Stimulated activated CD8-positive, alpha-beta memory T cell treated with anti-CD3 and anti-CD28 coated beads, Interleukin-12 subunit alpha, Interleukin-12 subunit beta, amount 100 ng/mL, for 4 hours (primary cell): ENCODE measurements around the gene HMCN2.

Experiments used
- DNase-seq: peaks from one replicate; pipeline ENCODE4 v3.0.0-alpha.2; 2020; ENCODE audit warnings: low read depth

HMCN2 gene

GRCh38 chr9:130265431-130266235, at the start of gene HMCN2:
Gene HMCN2 (plus strand): TSS chr9:130265760. CDS start chr9:130265879, 119 bp downstream.
- no peak for DNase-seq

- DNase-seq, result no peak
Observed at GRCh38 chr9:130217838-130218237, 47.7 kb upstream of the HMCN2 start.

GRCh38 chr9:130219661-130220096, 45.9 kb upstream of the HMCN2 start:
- DNase-seq, result no peak

GRCh38 chr9:130220352-130220751, 45.2 kb upstream of the HMCN2 start:
- no peak for DNase-seq

- DNase-seq, result no peak
Observed at GRCh38 chr9:130222833-130223232, 42.7 kb upstream of the HMCN2 start.

- DNase-seq, result no peak
Observed at GRCh38 chr9:130225071-130225470, 40.5 kb upstream of the HMCN2 start.

GRCh38 chr9:130225586-130225985, 40.0 kb upstream of the HMCN2 start:
- no peak for DNase-seq

- no peak for DNase-seq
Observed at GRCh38 chr9:130226112-130226511, 39.4 kb upstream of the HMCN2 start.

- DNase-seq, result no peak
Observed at GRCh38 chr9:130227833-130228232, 37.7 kb upstream of the HMCN2 start.

- no peak for DNase-seq
Observed at GRCh38 chr9:130229759-130230158, 35.8 kb upstream of the HMCN2 start.

GRCh38 chr9:130230631-130231030, 34.9 kb upstream of the HMCN2 start:
- no peak for DNase-seq

GRCh38 chr9:130232899-130233586, 32.5 kb upstream of the HMCN2 start:
- DNase-seq, result no peak

GRCh38 chr9:130233587-130233945, 32.0 kb upstream of the HMCN2 start:
- no peak for DNase-seq

- DNase-seq, result no peak
Observed at GRCh38 chr9:130234340-130235260, 31.0 kb upstream of the HMCN2 start.

GRCh38 chr9:130235558-130236435, 29.8 kb upstream of the HMCN2 start:
- peak; percentile 50 for DNase-seq

GRCh38 chr9:130236436-130236985, 29.0 kb upstream of the HMCN2 start:
- DNase-seq, result no peak

GRCh38 chr9:130237076-130237475, 28.5 kb upstream of the HMCN2 start:
- no peak for DNase-seq

GRCh38 chr9:130237763-130238524, 27.6 kb upstream of the HMCN2 start:
- no peak for DNase-seq

- no peak for DNase-seq
Observed at GRCh38 chr9:130239363-130239695, 26.2 kb upstream of the HMCN2 start.

GRCh38 chr9:130239741-130240241, 25.8 kb upstream of the HMCN2 start:
- DNase-seq, result no peak
